ENCODE data around the gene ABCC1. TPM values are rescaled to one million over a fixed set of nuclear protein-coding genes. Genes with fewer than 3 reads are reported as not detected.

Gene ABCC1
- total RNA-seq, 1 experiment from 2014 or later: 61.9 TPM

DNA sequence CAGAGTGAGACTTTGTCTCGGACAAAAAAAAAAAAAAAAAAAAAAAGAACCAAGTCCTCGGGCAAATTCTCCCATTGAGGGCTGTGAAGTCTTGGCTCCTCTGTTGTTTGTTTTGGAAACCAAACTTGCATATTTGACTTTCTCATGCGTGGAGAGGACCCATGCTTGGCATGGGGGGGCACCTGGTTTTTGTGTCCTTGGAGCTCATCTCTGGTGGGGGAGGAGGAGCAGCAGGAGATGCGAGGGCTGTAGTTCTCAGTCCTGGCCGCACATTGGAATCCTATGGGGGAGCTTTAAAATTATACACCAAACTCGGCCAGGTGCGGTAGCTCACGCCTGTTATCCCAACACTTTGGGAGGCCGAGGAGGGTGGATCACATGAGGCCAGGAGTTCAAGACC, 199.3 kb downstream of the ABCC1 start:
- Mint-ChIP-seq H3K27me3 (ENCODE audit: low read depth) (no peaks in the 10 kb centered on the region; the same call in 1 of the 2 replicates), H3K9me3 (no peaks in the 10 kb centered on the region), H3K4me1 (peaks cover 3% of the 10 kb centered on the region; the same call in 1 of the 2 replicates), H3K36me3 (peaks cover 7% of the 10 kb centered on the region; the same call in 1 of the 2 replicates), H3K4me3 (no peak overlapping the region), H3K27ac (no peak overlapping the region; the same call in 1 of the 2 replicates)
- POLR2A ChIA-PET: no interaction called here
- TF ChIP-seq, protein P1, sequence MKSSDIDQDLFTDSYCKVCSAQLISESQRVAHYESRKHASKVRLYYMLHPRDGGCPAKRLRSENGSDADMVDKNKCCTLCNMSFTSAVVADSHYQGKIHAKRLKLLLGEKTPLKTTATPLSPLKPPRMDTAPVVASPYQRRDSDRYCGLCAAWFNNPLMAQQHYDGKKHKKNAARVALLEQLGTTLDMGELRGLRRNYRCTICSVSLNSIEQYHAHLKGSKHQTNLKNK (CRISPR knock-in tag; IDR thresholded peaks at IDR 0.05): no peak
- TF ChIP-seq, protein P2, sequence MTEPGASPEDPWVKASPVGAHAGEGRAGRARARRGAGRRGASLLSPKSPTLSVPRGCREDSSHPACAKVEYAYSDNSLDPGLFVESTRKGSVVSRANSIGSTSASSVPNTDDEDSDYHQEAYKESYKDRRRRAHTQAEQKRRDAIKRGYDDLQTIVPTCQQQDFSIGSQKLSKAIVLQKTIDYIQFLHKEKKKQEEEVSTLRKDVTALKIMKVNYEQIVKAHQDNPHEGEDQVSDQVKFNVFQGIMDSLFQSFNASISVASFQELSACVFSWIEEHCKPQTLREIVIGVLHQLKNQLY (CRISPR knock-in tag; IDR thresholded peaks at IDR 0.05): no peak
- TF ChIP-seq, protein P3, sequence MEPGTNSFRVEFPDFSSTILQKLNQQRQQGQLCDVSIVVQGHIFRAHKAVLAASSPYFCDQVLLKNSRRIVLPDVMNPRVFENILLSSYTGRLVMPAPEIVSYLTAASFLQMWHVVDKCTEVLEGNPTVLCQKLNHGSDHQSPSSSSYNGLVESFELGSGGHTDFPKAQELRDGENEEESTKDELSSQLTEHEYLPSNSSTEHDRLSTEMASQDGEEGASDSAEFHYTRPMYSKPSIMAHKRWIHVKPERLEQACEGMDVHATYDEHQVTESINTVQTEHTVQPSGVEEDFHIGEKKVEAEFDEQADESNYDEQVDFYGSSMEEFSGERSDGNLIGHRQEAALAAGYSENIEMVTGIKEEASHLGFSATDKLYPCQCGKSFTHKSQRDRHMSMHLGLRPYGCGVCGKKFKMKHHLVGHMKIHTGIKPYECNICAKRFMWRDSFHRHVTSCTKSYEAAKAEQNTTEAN (CRISPR knock-in tag; IDR thresholded peaks at IDR 0.05): no peak
- TF ChIP-seq, protein P4, sequence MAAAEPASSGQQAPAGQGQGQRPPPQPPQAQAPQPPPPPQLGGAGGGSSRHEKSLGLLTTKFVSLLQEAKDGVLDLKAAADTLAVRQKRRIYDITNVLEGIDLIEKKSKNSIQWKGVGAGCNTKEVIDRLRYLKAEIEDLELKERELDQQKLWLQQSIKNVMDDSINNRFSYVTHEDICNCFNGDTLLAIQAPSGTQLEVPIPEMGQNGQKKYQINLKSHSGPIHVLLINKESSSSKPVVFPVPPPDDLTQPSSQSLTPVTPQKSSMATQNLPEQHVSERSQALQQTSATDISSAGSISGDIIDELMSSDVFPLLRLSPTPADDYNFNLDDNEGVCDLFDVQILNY (CRISPR knock-in tag; IDR thresholded peaks at IDR 0.05): no peak
- TF ChIP-seq, protein P5, sequence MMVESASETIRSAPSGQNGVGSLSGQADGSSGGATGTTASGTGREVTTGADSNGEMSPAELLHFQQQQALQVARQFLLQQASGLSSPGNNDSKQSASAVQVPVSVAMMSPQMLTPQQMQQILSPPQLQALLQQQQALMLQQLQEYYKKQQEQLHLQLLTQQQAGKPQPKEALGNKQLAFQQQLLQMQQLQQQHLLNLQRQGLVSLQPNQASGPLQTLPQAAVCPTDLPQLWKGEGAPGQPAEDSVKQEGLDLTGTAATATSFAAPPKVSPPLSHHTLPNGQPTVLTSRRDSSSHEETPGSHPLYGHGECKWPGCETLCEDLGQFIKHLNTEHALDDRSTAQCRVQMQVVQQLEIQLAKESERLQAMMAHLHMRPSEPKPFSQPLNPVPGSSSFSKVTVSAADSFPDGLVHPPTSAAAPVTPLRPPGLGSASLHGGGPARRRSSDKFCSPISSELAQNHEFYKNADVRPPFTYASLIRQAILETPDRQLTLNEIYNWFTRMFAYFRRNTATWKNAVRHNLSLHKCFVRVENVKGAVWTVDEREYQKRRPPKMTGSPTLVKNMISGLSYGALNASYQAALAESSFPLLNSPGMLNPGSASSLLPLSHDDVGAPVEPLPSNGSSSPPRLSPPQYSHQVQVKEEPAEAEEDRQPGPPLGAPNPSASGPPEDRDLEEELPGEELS (CRISPR knock-in tag; IDR thresholded peaks at IDR 0.05): no peak
- DNase-seq (ENCODE audit: low spot score): no peak
- ATAC-seq: no peak
- CTCF ChIA-PET: interaction anchor here (0.9 kb wide), 2 partner anchors 38 to 371 kb away, joined by 4 to 7 read pairs; no protein-coding TSS in a partner anchor

DNA sequence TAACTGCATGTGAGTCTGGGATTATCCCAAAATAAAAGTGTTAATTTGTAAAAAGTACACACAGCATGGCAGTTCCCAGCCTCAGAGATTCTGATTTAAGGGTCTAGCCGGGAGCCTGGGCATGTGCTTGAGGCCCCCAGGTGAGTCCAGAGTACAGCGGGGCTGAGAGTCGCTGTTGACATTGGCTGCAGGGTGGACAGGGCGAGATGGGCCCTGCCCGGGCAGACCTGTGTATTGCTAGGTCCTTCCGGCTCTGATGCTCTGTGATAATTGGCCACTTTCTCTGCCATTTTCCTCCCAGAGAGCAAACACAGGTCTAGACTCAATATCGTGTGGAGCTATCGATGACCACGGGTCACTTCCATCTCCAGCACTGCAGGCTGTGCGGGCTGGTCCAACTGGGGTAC, 200.3 kb downstream of the ABCC1 start:
- ChIA-PET CTCF (no interaction called here), POLR2A (no interaction called here)
- no peaks in the 10 kb centered on the region for H3K9me3 Mint-ChIP-seq
- DNase-seq (ENCODE audit: low spot score): no peak
- no peaks in the 10 kb centered on the region for H3K36me3 Mint-ChIP-seq
- TF ChIP-seq, protein P6, sequence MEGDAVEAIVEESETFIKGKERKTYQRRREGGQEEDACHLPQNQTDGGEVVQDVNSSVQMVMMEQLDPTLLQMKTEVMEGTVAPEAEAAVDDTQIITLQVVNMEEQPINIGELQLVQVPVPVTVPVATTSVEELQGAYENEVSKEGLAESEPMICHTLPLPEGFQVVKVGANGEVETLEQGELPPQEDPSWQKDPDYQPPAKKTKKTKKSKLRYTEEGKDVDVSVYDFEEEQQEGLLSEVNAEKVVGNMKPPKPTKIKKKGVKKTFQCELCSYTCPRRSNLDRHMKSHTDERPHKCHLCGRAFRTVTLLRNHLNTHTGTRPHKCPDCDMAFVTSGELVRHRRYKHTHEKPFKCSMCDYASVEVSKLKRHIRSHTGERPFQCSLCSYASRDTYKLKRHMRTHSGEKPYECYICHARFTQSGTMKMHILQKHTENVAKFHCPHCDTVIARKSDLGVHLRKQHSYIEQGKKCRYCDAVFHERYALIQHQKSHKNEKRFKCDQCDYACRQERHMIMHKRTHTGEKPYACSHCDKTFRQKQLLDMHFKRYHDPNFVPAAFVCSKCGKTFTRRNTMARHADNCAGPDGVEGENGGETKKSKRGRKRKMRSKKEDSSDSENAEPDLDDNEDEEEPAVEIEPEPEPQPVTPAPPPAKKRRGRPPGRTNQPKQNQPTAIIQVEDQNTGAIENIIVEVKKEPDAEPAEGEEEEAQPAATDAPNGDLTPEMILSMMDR (IDR thresholded peaks at IDR 0.05): no peak
- no peak for TF ChIP-seq ZNF219 (CRISPR knock-in tag; IDR thresholded peaks at IDR 0.05; ENCODE audit: borderline replicate concordance)
- no peak for TF ChIP-seq NFATC4 (CRISPR knock-in tag; IDR thresholded peaks at IDR 0.05)
- TF ChIP-seq TEAD1 (CRISPR knock-in tag; IDR thresholded peaks at IDR 0.05): no peak
- TF ChIP-seq, protein P7, sequence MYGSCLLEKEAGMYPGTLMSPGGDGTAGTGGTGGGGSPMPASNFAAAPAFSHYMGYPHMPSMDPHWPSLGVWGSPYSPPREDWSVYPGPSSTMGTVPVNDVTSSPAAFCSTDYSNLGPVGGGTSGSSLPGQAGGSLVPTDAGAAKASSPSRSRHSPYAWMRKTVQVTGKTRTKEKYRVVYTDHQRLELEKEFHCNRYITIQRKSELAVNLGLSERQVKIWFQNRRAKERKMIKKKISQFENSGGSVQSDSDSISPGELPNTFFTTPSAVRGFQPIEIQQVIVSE (CRISPR knock-in tag; IDR thresholded peaks at IDR 0.05; ENCODE audit: borderline replicate concordance): no peak
- no peak for TF ChIP-seq JUN (CRISPR knock-in tag; IDR thresholded peaks at IDR 0.05)
- TF ChIP-seq ELF4 (CRISPR knock-in tag; IDR thresholded peaks at IDR 0.05; ENCODE audit: low read depth): no peak
- no peak for TF ChIP-seq EMX1 (CRISPR knock-in tag; IDR thresholded peaks at IDR 0.05)
- H3K27me3 Mint-ChIP-seq (ENCODE audit: low read depth): no peaks in the 10 kb centered on the region; the same call in 1 of the 2 replicates
- no peak for ATAC-seq
- no peak overlapping the region for H3K4me3 Mint-ChIP-seq
- H3K4me1 Mint-ChIP-seq: peaks cover 3% of the 10 kb centered on the region; the same call in 1 of the 2 replicates
- peak overlapping the region; percentile 23; the same call in 1 of the 2 replicates for H3K27ac Mint-ChIP-seq

Data from WTC11 (cell line).